ENCODE measurements around the gene B4GALT5.

Gene B4GALT5

GRCh38 chr20:49756241-49756640 lies 42.6 kb upstream of the B4GALT5 start:
- TF ChIP-seq CTCF (IDR thresholded peaks at IDR 0.05; ENCODE audit: low read depth, low read length, missing control alignments) = no peak
- H3K4me3 ChIP-seq (replicated peaks; ENCODE audit: low read depth, low read length) = no peak overlapping the region

GRCh38 chr20:49754596-49754995 lies 40.9 kb upstream of the B4GALT5 start:
- no peak for DNase-seq (ENCODE audit: extremely low read depth, low read depth)
- H3K4me3 ChIP-seq (replicated peaks; ENCODE audit: low read depth, low read length) = no peak overlapping the region
- TF ChIP-seq CTCF (IDR thresholded peaks at IDR 0.05; ENCODE audit: low read depth, low read length, missing control alignments) = no peak

More at GRCh38 chr20:49756241-49756640, 42.6 kb upstream of the B4GALT5 start:
- DNase-seq (ENCODE audit: extremely low read depth, low read depth) = no peak

- H3K4me3 ChIP-seq (replicated peaks; ENCODE audit: low read depth, low read length) = no peak overlapping the region
- TF ChIP-seq CTCF (IDR thresholded peaks at IDR 0.05; ENCODE audit: low read depth, low read length, missing control alignments) = no peak
- DNase-seq (ENCODE audit: extremely low read depth, low read depth) = no peak
Measured at GRCh38 chr20:49753133-49753532, 39.5 kb upstream of the B4GALT5 start.

- no peak overlapping the region for H3K4me3 ChIP-seq (replicated peaks; ENCODE audit: low read depth, low read length)
- TF ChIP-seq CTCF (IDR thresholded peaks at IDR 0.05; ENCODE audit: low read depth, low read length, missing control alignments) = no peak
- no peak for DNase-seq (ENCODE audit: extremely low read depth, low read depth)
Measured at GRCh38 chr20:49752201-49752903, 38.7 kb upstream of the B4GALT5 start.

- no peak overlapping the region for H3K4me3 ChIP-seq (replicated peaks; ENCODE audit: low read depth, low read length)
- DNase-seq (ENCODE audit: extremely low read depth, low read depth) = no peak
- TF ChIP-seq CTCF (IDR thresholded peaks at IDR 0.05; ENCODE audit: low read depth, low read length, missing control alignments) = no peak
Measured at GRCh38 chr20:49751397-49751736, 37.7 kb upstream of the B4GALT5 start.

- TF ChIP-seq CTCF (IDR thresholded peaks at IDR 0.05; ENCODE audit: low read depth, low read length, missing control alignments) = no peak
- no peak for DNase-seq (ENCODE audit: extremely low read depth, low read depth)
- no peak overlapping the region for H3K4me3 ChIP-seq (replicated peaks; ENCODE audit: low read depth, low read length)
Measured at GRCh38 chr20:49750611-49751396, 37.1 kb upstream of the B4GALT5 start.
